ENCODE measurements around the gene PALD1. TPM values are rescaled to one million over a fixed set of nuclear protein-coding genes. Genes with fewer than 3 reads are reported as not detected.

PALD1 gene
- 1 to 10 TPM; 1.3 to 3.9 TPM for total RNA-seq
- long read RNA-seq, result 0 reads

GRCh38 chr10:70478191-70479164 lies at the start of gene PALD1:
Gene PALD1, plus strand, starts transcription at chr10:70478767. Its CDS starts 47,185 bp downstream, at chr10:70525952.
- intact Hi-C loops (cut with DNase I, micrococcal nuclease), result no loop called here

GRCh38 chr10:70430493-70431445 lies 47.8 kb upstream of the PALD1 start:
- DNase-seq (peak in 1 of 2 donors; percentile 62), ATAC-seq (peak; percentile 64)
- intact Hi-C loops (cut with DNase I, micrococcal nuclease), result no loop called here

More at GRCh38 chr10:70478191-70479164, at the start of gene PALD1:
- peak; percentile 52 for ATAC-seq
- DNase-seq, result peak; percentile 63 to 64

- peak; percentile 36 for ATAC-seq
- no peak for DNase-seq
- intact Hi-C loops (cut with DNase I, micrococcal nuclease), result no loop called here
Measured at GRCh38 chr10:70432101-70432500, 46.5 kb upstream of the PALD1 start.

- ATAC-seq (no peak), DNase-seq (no peak)
- intact Hi-C loops (cut with DNase I, micrococcal nuclease), result no loop called here
Measured at GRCh38 chr10:70432561-70433263, 45.9 kb upstream of the PALD1 start.

- intact Hi-C loops (cut with DNase I, micrococcal nuclease), result no loop called here
- no peak for DNase-seq
Measured at GRCh38 chr10:70433581-70434280, 44.8 kb upstream of the PALD1 start.

GRCh38 chr10:70435241-70436085 lies 43.1 kb upstream of the PALD1 start:
- ATAC-seq (no peak), DNase-seq (no peak)
- intact Hi-C loops (cut with DNase I, micrococcal nuclease), result no loop called here

More at GRCh38 chr10:70433581-70434280, 44.8 kb upstream of the PALD1 start:
- ATAC-seq, result no peak

GRCh38 chr10:70437721-70438120 lies 40.8 kb upstream of the PALD1 start:
- intact Hi-C loops (cut with DNase I, micrococcal nuclease), result no loop called here
- ATAC-seq (no peak), DNase-seq (no peak)

GRCh38 chr10:70440296-70441160 lies 38.0 kb upstream of the PALD1 start:
- no peak for DNase-seq
- intact Hi-C loops (cut with DNase I, micrococcal nuclease), result no loop called here
- peak; percentile 3 for ATAC-seq

GRCh38 chr10:70441161-70441894 lies 37.2 kb upstream of the PALD1 start, which contains the start of gene NODAL:
Gene NODAL, minus strand, starts transcription at chr10:70441681. Its CDS starts 14 bp downstream, at chr10:70441667.
- DNase-seq (no peak), ATAC-seq (peak; percentile 31)
- intact Hi-C loops (cut with DNase I, micrococcal nuclease), result no loop called here

GRCh38 chr10:70441895-70442309 lies 36.7 kb upstream of the PALD1 start:
- DNase-seq (no peak), ATAC-seq (peak; percentile 56)
- intact Hi-C loops (cut with DNase I, micrococcal nuclease), result no loop called here

GRCh38 chr10:70442332-70442988 lies 36.1 kb upstream of the PALD1 start:
- ATAC-seq (peak; percentile 87), DNase-seq (peak; percentile 48 to 58)
- intact Hi-C loops (cut with DNase I, micrococcal nuclease), result no loop called here

- intact Hi-C loops (cut with DNase I, micrococcal nuclease), result no loop called here
- DNase-seq, result no peak
- no peak for ATAC-seq
Measured at GRCh38 chr10:70444744-70445143, 33.8 kb upstream of the PALD1 start.

- DNase-seq (no peak), ATAC-seq (no peak)
- intact Hi-C loops (cut with DNase I, micrococcal nuclease), result no loop called here
Measured at GRCh38 chr10:70445718-70446657, 32.6 kb upstream of the PALD1 start.

GRCh38 chr10:70448236-70448635 lies 30.3 kb upstream of the PALD1 start:
- DNase-seq, result no peak
- intact Hi-C loops (cut with DNase I, micrococcal nuclease), result no loop called here

More at GRCh38 chr10:70448236-70448635, 30.3 kb upstream of the PALD1 start:
- ATAC-seq, result no peak

Data from left colon (tissue), 2 donors.